A673 (cell line): Measurements from ENCODE around the gene SUSD5. TPM values are rescaled to one million over a fixed set of nuclear protein-coding genes. Genes with fewer than 3 reads are reported as not detected.
"Not testable (repeated sequence)": the region's sequence is repeated elsewhere in the genome, so short reads cannot be mapped to it uniquely, and the experiment has no call there.

Source experiments
- BruUV-seq: library from RNA; stranded (reverse); fragments of 400-500 nt; replicated peaks from 2 replicates; lab custom pipeline; 2021; lab: Mats Ljungman, UMichigan
- CTCF ChIA-PET: fragments of 300-600 bp; sonication (Branson Sonifier 250); formaldehyde crosslinking; loops from one replicate; lab custom pipeline; 2022; ENCODE audit warnings: antibody characterized with exemption; lab: Charles Lee
- POLR2A ChIA-PET: fragments of 300-600 bp; sonication (Branson Sonifier 250); formaldehyde crosslinking; loops from one replicate; lab custom pipeline; 2022; ENCODE audit warnings: antibody characterized with exemption; ENCODE audit not compliant: low non-redundant PET; lab: Charles Lee
- DNase-seq: peaks from one replicate; pipeline ENCODE4 v3.0.0-alpha.2; 2015; ENCODE audit warnings: low spot score
- H3K27ac ChIP-seq: fragments of 200-600 bp; sonication (generic); 2 replicates; pipeline ENCODE4 v1.5.1; 2016; ENCODE audit warnings: mixed run types, low read depth, mild to moderate bottlenecking, mixed read lengths, antibody characterized with exemption, low read length; ENCODE audit not compliant: poor library complexity, severe bottlenecking
- H3K27me3 ChIP-seq: fragments of 200-600 bp; sonication (generic); replicated peaks from 2 replicates; pipeline ENCODE4 v1.6.1; 2017; ENCODE audit warnings: mixed run types, low read depth, mild to moderate bottlenecking, mixed read lengths, antibody characterized with exemption, low read length; ENCODE audit not compliant: insufficient read depth, poor library complexity
- H3K36me3 ChIP-seq: fragments of 200-600 bp; sonication (generic); 2 replicates; pipeline ENCODE4 v1.6.1; 2016; ENCODE audit warnings: mixed run types, mild to moderate bottlenecking, mixed read lengths, antibody characterized with exemption, low read length; ENCODE audit not compliant: insufficient read depth, poor library complexity, severe bottlenecking
- H3K4me1 ChIP-seq: fragments of 200-600 bp; sonication (generic); 2 replicates; pipeline ENCODE4 v1.6.1; 2017; ENCODE audit warnings: mixed run types, mild to moderate bottlenecking, mixed read lengths, antibody characterized with exemption, low read length; ENCODE audit not compliant: insufficient read depth, poor library complexity, severe bottlenecking
- H3K4me3 ChIP-seq: fragments of 200-600 bp; sonication (generic); 2 replicates; pipeline ENCODE4 v1.5.1; 2016; ENCODE audit warnings: low read depth, mixed run types, mild to moderate bottlenecking, mixed read lengths, low read length; ENCODE audit not compliant: poor library complexity, severe bottlenecking
- H3K9me3 ChIP-seq: fragments of 200-600 bp; sonication (generic); 2 replicates; pipeline ENCODE4 v1.6.1; 2016; ENCODE audit warnings: mixed run types, low read depth, mild to moderate bottlenecking, mixed read lengths, antibody characterized with exemption, low read length; ENCODE audit not compliant: poor library complexity, severe bottlenecking
- CTCF ChIP-seq: fragments of 300-800, 200-600 bp; sonication (generic); conservative IDR thresholded peaks from 2 replicates; pipeline ENCODE4 v1.5.1; 2017; ENCODE audit warnings: low read depth, mild to moderate bottlenecking, antibody characterized with exemption, low read length, moderate library complexity, mixed read lengths
- EZH2 ChIP-seq: fragments of 200-600 bp; sonication (generic); IDR thresholded peaks from 2 replicates; pipeline ENCODE4 v1.6.1; 2017; ENCODE audit warnings: borderline replicate concordance, low read depth, mild to moderate bottlenecking, mixed read lengths, antibody characterized with exemption, low read length; ENCODE audit not compliant: poor library complexity, severe bottlenecking
- intact Hi-C: fragments of 100-400 bp; cut with micrococcal nuclease; formaldehyde crosslinking; loops from one replicate; pipeline ENCODE4 v1.10.0; 2022; ENCODE audit not compliant: unreplicated experiment
- total RNA-seq: library from RNA; stranded (reverse); gene quantifications from 2 replicates; pipeline ENCODE4 v1.2.3, GENCODE V29; 2021

Gene SUSD5
- total RNA-seq, 1 experiment from 2014 or later, result 0.97 TPM

- TF ChIP-seq CTCF (no peak), EZH2 (no peak)
- Histone ChIP-seq H3K4me1 (no peaks in the 10 kb centered on the region), H3K9me3 (no peaks in the 10 kb centered on the region), H3K27ac (no peak overlapping the region), H3K36me3 (no peaks in the 10 kb centered on the region), H3K27me3 (no peaks in the 10 kb centered on the region), H3K4me3 (no peak overlapping the region)
- intact Hi-C loops, result no loop called here
- no TSS peak for BruUV-seq
- DNase-seq, result no peak
- POLR2A ChIA-PET, result no interaction called here
- CTCF ChIA-PET, result no interaction called here
Observed at GRCh38 chr3:33187368-33187634, 31.3 kb downstream of the SUSD5 start.

GRCh38 chr3:33186524-33187367, 31.9 kb downstream of the SUSD5 start:
- no peaks in the 10 kb centered on the region for H3K9me3 ChIP-seq
- POLR2A ChIA-PET, result no interaction called here
- no peak overlapping the region for H3K27ac ChIP-seq
- TF ChIP-seq CTCF, result no peak
- TF ChIP-seq EZH2, result no peak
- no peak overlapping the region for H3K4me3 ChIP-seq
- no peaks in the 10 kb centered on the region for H3K27me3 ChIP-seq
- no peak for DNase-seq
- intact Hi-C loops, result no loop called here
- H3K4me1 ChIP-seq, result no peaks in the 10 kb centered on the region
- no TSS peak for BruUV-seq
- no peaks in the 10 kb centered on the region for H3K36me3 ChIP-seq
- CTCF ChIA-PET, result no interaction called here

GRCh38 chr3:33184863-33185262, 33.7 kb downstream of the SUSD5 start:
- CTCF ChIA-PET, result no interaction called here
- Histone ChIP-seq H3K4me1 (no peaks in the 10 kb centered on the region), H3K9me3 (no peaks in the 10 kb centered on the region), H3K4me3 (no peak overlapping the region), H3K27ac (no peak overlapping the region), H3K27me3 (no peaks in the 10 kb centered on the region), H3K36me3 (no peaks in the 10 kb centered on the region)
- no peak for TF ChIP-seq EZH2
- TF ChIP-seq CTCF, result no peak
- BruUV-seq, result no TSS peak
- no peak for DNase-seq
- POLR2A ChIA-PET, result no interaction called here
- intact Hi-C loops, result no loop called here

- DNase-seq, H3K27ac ChIP-seq, H3K4me3 ChIP-seq, H3K9me3 ChIP-seq, POLR2A ChIA-PET, H3K27me3 ChIP-seq, H3K4me1 ChIP-seq, H3K36me3 ChIP-seq, intact Hi-C loops, CTCF ChIA-PET, BruUV-seq: not testable (repeated sequence)
Observed at GRCh38 chr3:33181641-33182040, 37.0 kb downstream of the SUSD5 start.
